GM12878 (cell line): Measurements from ENCODE around the gene MOB2.

Experiments
- HDAC2 ChIP-seq: fragments of 200-600 bp; sonication (generic); IDR thresholded peaks from 2 replicates; pipeline ENCODE4 v1.6.1; 2017
- HDAC6 ChIP-seq: fragments of 200-600 bp; sonication (generic); IDR thresholded peaks from one replicate; pipeline ENCODE4 v1.8.0; 2017; ENCODE audit warnings: antibody characterized with exemption; ENCODE audit not compliant: unreplicated experiment
- JUND ChIP-seq: IDR thresholded peaks from 2 replicates; pipeline ENCODE4 v1.6.1; 2012; ENCODE audit warnings: low read depth, mild to moderate bottlenecking, low read length, improper control_type of control experiment, moderate library complexity
- SIX5 ChIP-seq: IDR thresholded peaks from 2 replicates; pipeline ENCODE4 v1.6.1; 2011; ENCODE audit warnings: mild to moderate bottlenecking, low read depth, low read length, moderate library complexity; ENCODE audit not compliant: severe bottlenecking
- TCF12 ChIP-seq: IDR thresholded peaks from 2 replicates; pipeline ENCODE4 v1.6.1; 2011; ENCODE audit warnings: low read depth, mild to moderate bottlenecking, low read length
- YY1 ChIP-seq: IDR thresholded peaks from 2 replicates; pipeline ENCODE4 v1.6.1; 2011; ENCODE audit warnings: low read depth, mild to moderate bottlenecking, low read length
- TF ChIP-seq, protein P1 (sequence below), 3 experiments: IDR thresholded peaks in 2 of 3; conservative IDR thresholded peaks in 1 of 3; 2 replicates each; pipeline ENCODE4 v1.5.1; 2011; ENCODE audit warnings: low read depth in 3 of 3, low read length in 3 of 3, mild to moderate bottlenecking in 3 of 3, control low read depth in 2 of 3, moderate library complexity in 2 of 3, inconsistent platforms in 1 of 3, mixed read lengths in 1 of 3; ENCODE audit not compliant: control insufficient read depth in 2 of 3, insufficient read depth in 1 of 3; ENCODE audit errors: extremely low read depth in 1 of 3
- TF ChIP-seq, protein P2 (sequence below): fragments of 450-650 bp; IDR thresholded peaks from 2 replicates; pipeline ENCODE4 v1.6.1; 2017; ENCODE audit warnings: low read depth, mild to moderate bottlenecking, moderate library complexity

DNA sequence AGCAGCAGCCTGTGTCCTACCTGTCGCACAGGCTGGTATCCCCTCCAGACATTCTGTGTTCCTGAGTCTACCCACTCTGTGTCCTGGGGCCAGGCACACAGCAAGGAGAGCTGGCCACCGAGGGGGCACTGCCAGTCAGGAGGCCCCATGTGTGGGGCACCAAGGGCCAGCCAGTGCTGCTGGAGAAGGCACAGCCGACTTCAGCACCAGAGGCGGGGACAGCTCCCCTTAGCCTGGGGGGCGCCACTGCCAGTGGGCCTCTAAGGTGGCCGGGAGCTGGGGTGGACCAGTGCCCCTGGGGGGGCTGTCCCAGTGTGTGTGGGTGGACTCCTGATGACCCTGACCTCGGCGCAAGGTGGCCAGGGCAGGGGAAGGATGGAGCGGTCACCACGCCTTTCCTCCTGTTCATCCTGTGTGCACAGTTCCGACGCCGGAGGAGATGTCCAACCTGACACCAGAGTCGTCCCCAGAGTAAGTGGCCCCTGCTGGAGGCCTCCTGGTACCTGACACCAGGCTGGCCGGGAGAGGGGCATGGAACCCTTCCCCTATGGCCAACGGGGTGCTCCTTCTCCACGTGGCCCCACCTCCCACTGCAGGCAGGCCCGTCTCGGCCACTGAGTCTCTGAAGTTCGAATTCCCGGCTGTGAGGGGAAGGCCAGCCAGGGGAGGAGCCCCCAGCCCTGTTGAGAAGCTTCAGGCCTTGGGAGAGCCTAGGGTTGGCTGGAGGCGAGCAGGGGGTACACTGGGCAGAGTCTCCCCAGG, 35.4 kb downstream of the MOB2 start:
- no peak for TF ChIP-seq TCF12
- TF ChIP-seq, protein P1, sequence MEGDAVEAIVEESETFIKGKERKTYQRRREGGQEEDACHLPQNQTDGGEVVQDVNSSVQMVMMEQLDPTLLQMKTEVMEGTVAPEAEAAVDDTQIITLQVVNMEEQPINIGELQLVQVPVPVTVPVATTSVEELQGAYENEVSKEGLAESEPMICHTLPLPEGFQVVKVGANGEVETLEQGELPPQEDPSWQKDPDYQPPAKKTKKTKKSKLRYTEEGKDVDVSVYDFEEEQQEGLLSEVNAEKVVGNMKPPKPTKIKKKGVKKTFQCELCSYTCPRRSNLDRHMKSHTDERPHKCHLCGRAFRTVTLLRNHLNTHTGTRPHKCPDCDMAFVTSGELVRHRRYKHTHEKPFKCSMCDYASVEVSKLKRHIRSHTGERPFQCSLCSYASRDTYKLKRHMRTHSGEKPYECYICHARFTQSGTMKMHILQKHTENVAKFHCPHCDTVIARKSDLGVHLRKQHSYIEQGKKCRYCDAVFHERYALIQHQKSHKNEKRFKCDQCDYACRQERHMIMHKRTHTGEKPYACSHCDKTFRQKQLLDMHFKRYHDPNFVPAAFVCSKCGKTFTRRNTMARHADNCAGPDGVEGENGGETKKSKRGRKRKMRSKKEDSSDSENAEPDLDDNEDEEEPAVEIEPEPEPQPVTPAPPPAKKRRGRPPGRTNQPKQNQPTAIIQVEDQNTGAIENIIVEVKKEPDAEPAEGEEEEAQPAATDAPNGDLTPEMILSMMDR (IDR thresholded peaks at IDR 0.05 in 2 of 3, conservative IDR thresholded peaks at IDR 0.05 in 1 of 3; ENCODE audit: control insufficient read depth in 2 of 3, extremely low read depth in 1 of 3, insufficient read depth in 1 of 3, low read depth in 3 of 3, low read length in 3 of 3), result no peak
- TF ChIP-seq, protein P2, sequence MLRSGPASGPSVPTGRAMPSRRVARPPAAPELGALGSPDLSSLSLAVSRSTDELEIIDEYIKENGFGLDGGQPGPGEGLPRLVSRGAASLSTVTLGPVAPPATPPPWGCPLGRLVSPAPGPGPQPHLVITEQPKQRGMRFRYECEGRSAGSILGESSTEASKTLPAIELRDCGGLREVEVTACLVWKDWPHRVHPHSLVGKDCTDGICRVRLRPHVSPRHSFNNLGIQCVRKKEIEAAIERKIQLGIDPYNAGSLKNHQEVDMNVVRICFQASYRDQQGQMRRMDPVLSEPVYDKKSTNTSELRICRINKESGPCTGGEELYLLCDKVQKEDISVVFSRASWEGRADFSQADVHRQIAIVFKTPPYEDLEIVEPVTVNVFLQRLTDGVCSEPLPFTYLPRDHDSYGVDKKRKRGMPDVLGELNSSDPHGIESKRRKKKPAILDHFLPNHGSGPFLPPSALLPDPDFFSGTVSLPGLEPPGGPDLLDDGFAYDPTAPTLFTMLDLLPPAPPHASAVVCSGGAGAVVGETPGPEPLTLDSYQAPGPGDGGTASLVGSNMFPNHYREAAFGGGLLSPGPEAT, result no peak
- no peak for TF ChIP-seq SIX5
- no peak for TF ChIP-seq HDAC6
- TF ChIP-seq YY1, result no peak
- TF ChIP-seq HDAC2, result no peak
- TF ChIP-seq JUND, result no peak
